Stromal cell of bone marrow (primary cell): Measurements from ENCODE around the gene ELF1.
"Not testable (repeated sequence)": the region's sequence is repeated elsewhere in the genome, so short reads cannot be mapped to it uniquely, and the experiment has no call there.

Source experiments
- DNase-seq: peaks from one replicate; pipeline ENCODE4 v3.0.0-alpha.2; 2012; ENCODE audit warnings: low read depth

Gene ELF1

DNA sequence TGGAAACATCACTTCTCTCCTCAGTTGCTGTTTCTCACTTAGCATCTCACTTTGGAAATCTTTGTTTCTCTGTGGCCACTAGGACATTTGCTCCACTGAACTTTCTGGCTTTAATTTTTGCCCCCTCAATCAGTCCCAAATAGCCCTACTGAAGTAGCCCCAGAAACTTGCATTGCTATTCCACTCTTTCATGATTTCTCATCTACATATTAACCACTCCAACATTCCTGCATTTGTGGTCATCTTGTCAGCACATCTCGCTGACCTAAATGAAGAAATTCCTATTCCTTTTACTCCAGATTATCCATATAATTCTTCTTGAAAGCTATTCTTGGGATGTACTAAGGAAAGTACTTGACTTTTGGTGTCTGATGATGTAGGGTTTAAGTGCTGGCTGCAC is 134.9 kb downstream of the ELF1 start:
- DNase-seq = not testable (repeated sequence)
